Right kidney (tissue), 9 donors: ENCODE measurements around the gene IFI44L.

Source experiments
- DNase-seq: peaks from one replicate; pipeline ENCODE4 v3.0.0-alpha.2; 2016
- long read RNA-seq, 8 donors: transcript quantifications; one replicate each; lab custom pipeline, GENCODE V29; 2026

Gene IFI44L
- long read RNA-seq, donor 1 = 0 reads
- long read RNA-seq, donor 2 = 0 reads
- long read RNA-seq, donor 3 = 0 reads
- long read RNA-seq, donor 4, full-length matches to known transcripts = 2 of 2 reads
- long read RNA-seq, donor 4, partial matches to known transcripts = 0 of 2 reads
- long read RNA-seq, donor 4, other reads (novel, unspliced or antisense) = 0 of 2 reads
- long read RNA-seq, donor 5, full-length matches to known transcripts = 1 of 1 reads
- long read RNA-seq, donor 5, partial matches to known transcripts = 0 of 1 reads
- long read RNA-seq, donor 5, other reads (novel, unspliced or antisense) = 0 of 1 reads
- long read RNA-seq, donor 6 = 0 reads
- long read RNA-seq, donor 7, full-length matches to known transcripts = 1 of 1 reads
- long read RNA-seq, donor 7, partial matches to known transcripts = 0 of 1 reads
- long read RNA-seq, donor 7, other reads (novel, unspliced or antisense) = 0 of 1 reads
- long read RNA-seq, donor 8 = 0 reads

GRCh38 chr1:78619803-78620579 lies at the start of gene IFI44L:
TSS of gene IFI44L (plus strand) at chr1:78620448. CDS start at chr1:78627916, 7,468 bp downstream.
- peak; percentile 59 for DNase-seq

GRCh38 chr1:78570539-78570938 lies 49.7 kb upstream of the IFI44L start:
- no peak for DNase-seq

DNA sequence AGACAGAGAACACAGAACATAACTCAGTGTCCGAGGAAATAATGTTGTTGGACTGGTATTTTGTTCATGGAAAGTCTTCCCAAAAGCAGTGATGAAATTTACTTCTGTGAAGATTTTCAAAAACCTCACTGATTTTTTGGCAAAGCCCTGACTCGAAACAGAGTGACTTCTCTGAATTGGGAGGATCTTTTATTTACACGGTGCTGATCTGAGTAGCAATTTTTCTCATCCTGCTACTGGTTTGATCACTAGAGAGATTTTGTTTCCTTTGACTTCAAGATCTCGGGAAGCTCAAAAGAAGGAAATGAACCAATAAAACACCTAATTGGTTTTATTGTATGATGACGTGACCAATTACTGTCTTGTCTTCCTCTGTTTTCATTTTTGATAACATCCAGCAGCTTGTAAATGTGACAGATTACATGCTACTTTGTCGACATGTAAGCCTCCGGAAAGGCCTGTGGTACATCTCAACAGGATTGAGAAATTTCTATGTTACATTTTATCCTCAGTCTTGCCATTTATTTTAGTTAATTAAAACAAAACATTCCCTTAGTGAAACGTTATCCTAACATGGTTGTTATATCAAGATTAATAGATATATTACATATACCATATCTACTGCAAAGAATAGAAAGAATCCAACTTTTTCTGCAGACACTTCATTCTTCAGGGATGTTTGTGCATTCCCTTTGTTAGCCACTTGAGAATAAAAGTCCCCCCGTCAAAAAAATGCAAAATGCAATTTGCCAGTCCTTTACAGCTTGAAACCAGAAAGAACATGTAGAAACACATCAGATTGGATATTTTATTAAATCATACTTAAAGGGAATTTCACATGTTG lies 42.8 kb upstream of the IFI44L start:
- no peak for DNase-seq

GRCh38 chr1:78586572-78586971 lies 33.7 kb upstream of the IFI44L start:
- no peak for DNase-seq

DNA sequence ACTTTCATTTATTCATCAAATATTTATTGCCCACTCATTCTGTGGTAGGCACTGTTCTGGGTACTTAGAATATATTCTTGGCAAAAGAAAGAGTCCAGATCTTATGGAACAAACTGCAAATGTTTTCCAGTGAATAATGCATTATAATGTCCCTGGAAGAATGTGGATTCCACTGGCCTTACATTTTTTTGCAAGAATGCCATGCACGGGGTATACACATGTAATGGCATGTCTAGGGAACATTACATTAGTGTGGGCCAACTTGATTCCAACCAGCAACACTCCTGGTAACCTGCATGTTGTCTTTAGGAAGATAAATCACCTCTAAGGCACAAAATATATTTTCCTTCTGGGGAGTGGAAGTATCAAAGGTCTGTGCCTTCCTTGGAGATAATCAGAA lies 33.0 kb upstream of the IFI44L start:
- no peak for DNase-seq

- no peak for DNase-seq
Observed at GRCh38 chr1:78591971-78592370, 28.3 kb upstream of the IFI44L start.

DNA sequence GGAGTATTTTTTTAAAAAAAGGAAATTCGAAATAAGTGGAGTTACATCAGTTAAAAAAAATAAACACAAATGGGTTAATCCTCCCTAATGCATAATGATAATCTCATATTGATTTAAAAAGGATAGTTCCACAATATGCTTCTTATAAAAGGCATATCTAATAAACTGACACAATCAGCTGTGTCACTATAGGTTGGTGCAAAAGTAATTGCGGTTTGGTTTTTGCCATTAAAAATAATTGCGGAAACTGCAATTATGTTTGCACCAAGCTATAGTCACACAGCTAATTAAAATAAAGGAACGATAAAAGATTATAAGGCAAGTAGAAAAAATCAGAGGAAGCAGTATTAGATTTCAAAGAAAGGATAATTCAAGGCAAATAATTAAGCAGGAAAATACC lies 21.0 kb upstream of the IFI44L start:
- no peak for DNase-seq

DNA sequence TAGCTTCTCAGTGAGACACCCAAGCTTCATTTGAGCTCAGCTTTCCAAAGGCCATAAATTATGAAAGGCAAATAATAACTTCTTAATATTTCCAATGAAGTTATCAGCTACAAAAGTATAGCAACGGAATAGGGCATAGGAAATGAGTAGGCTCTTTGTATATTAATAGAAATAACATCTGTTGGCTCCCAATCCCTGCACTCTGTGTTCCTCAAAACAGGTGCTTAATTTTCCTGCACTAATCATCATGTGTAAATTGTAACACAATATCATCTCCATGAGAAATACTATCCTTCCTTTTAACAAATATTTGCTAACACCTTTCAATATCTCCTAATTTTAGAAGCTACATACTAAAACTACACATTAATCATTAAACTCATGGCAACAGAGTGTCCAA lies 19.2 kb upstream of the IFI44L start:
- DNase-seq = no peak

DNA sequence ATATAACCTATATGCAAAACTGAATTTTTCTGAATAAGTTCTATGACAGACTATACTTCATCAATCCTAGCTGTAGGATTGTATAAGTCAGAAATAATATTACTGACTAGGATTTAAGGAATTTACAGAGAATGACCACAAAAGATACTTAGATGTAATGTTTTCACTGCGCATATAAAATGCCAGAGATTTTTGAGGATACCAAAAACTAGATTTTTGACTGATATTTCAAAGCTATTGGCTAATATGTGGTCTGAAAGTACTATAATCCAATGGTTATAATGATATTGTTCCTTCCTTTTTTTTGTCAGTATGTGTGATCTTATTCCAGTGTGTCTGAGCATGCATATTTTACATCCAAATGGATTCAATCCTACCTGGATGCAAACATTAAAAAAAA lies 17.0 kb upstream of the IFI44L start:
- no peak for DNase-seq

GRCh38 chr1:78604643-78605042 lies 15.6 kb upstream of the IFI44L start:
- no peak for DNase-seq

- no peak for DNase-seq
Observed at GRCh38 chr1:78606274-78606673, 14.0 kb upstream of the IFI44L start.

DNA sequence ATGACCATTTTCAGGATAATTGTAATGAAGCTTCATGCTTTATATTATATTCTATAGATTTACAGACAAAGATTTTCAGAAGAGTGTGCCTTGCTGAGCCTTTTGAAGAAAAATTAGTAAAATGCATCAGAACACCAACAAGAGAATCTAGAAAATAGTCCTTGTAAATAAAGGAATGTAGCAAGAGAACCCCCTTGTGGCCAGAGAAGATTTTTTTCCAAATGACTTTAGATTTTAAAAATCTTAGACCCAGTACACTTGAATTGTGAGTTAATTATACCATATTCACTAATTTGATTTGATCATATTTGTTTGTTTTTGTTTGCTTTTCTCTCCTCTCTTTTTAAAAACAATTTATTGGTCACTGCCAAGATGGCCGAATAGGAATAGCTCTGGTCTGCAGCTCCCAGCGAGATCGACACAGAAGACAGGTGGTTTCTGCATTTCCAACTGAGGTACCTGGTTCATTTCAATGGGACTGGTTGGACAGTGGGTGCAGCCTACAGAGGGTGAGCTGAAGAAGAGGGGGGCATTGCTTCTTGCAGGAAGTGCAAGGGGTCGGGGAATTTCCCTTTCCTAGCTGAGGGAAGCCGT lies 12.8 kb upstream of the IFI44L start:
- no peak for DNase-seq

DNA sequence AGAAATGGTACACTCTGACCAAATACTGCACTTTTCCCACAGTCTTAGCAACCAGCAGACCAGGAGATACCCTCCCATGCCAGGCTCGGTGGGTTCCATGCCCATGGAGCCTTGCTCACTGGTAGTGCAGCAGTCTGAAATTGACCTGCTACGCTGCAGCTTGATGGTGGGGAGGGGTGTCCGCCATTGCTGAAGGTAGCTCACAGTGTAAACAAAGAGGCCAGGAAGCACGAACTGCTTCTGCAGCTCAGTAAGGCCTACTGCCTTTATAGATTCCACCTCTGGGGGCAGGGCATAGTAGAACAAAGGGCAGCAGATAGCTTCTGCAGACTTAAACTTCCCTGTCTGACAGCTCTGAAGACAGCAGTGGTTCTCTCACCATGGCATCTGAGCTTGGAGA lies 12.3 kb upstream of the IFI44L start:
- DNase-seq = no peak

- DNase-seq = peak; percentile 40
Observed at GRCh38 chr1:78617615-78618026, 2.6 kb upstream of the IFI44L start.

GRCh38 chr1:78619032-78619431 lies 1.2 kb upstream of the IFI44L start:
- no peak for DNase-seq

DNA sequence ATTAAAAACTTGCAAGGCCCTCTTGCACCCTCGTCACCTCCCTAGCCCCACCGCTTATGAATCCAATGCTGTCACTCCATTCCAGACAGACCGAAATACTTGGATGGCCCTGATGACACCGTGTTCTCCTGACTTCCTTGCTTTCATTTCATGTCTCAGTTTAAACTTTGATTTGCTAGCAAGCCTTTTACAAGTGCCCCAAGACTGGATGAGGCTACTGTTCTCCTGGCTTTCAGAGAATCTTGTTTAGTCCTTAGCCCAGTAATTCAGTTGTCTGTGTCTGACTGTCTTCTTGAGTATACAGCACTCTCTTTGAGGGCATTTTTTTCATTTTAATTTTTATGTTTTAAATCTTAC lies 824 bp upstream of the IFI44L start:
- no peak for DNase-seq

DNA sequence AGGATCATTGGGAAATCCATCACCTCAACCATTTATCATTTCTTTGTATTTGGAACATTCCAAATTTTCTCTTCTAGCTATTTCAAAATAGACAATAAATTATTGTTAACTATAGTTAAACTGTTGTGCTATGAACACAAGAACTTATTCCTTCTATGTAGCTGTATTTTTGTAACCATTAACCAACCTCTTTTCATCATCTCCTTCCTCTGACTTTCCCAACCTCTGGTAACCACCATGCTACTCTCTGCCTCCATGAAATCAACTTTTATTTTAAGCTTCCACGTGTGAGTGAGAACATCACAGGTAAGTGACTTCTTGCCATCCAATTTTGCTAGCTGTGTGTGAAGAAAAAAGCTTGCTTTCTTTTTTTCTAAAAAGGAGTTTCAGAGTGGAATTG lies 418 bp downstream of the IFI44L start:
- DNase-seq = no peak

DNA sequence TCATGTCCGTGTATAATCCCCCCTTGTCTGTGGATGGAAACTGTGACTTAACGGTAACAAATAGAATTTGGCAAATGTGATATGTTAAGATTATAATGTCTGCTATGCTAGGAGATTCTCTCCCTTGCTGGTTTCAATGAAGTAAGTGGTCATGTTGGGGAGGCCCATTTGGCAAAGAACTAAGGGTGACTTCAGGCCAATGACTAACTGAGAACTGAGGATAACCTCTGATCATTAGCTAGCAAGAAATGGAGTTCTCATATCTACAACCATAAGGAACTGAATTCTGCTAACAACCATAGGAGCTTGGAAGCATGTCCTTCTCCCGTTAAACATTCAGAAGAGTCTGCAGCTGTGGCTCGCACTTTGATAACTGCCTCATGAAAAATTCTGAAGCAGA lies 2.3 kb downstream of the IFI44L start:
- DNase-seq = no peak

GRCh38 chr1:78624035-78624434 lies 3.8 kb downstream of the IFI44L start:
- no peak for DNase-seq

DNA sequence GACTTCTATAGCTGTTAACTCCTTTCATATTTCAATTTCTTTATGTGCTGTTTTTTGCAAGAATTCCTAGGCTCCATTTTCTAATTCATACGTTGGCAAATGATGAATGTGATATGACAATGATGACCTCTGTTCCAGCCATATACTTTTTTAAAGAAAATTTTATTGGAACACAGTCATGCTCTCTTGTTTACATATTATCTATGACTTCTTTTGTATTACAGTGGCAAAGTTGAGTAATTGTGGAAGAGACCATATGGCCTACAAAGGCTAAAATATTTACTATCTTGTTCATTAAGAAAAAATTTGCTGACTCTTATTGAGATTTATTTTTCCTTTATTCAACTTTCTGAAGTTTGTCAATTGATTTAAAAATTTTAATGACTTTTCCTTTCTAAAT lies 7.1 kb downstream of the IFI44L start:
- no peak for DNase-seq

- no peak for DNase-seq
Observed at GRCh38 chr1:78630600-78630999, 10.4 kb downstream of the IFI44L start.

- DNase-seq = no peak
Observed at GRCh38 chr1:78633209-78633608, 13.0 kb downstream of the IFI44L start.
